HG03521 (cell line): ENCODE measurements around the gene SUPT20H.

ENCODE experiments used
- ATAC-seq: cut with Tn5 transposase; IDR thresholded peaks from one replicate; pipeline ENCODE4 v1.9.1; 2021; ENCODE audit warnings: mild to moderate bottlenecking, moderate library complexity; ENCODE audit not compliant: unreplicated experiment

SUPT20H gene

DNA sequence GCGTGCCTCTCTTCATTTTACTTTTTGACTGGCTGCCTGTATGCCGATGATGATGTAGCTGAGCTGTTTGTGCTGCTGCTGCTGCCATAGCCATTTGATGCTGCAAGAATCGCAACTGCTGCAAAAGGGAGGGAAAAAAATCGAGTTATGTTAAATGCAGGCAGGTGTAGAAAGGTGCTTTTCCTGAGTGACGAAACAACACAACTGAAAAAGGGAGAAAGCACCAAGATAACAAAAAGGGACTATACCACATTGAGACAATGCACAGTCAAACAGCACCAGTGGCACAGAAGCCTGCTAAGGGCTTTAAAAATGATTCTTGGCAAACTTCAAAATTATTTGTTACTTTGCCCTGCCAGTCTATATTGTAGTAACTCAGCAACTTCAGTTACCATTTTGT is 49.8 kb downstream of the SUPT20H start:
- no peak for ATAC-seq

DNA sequence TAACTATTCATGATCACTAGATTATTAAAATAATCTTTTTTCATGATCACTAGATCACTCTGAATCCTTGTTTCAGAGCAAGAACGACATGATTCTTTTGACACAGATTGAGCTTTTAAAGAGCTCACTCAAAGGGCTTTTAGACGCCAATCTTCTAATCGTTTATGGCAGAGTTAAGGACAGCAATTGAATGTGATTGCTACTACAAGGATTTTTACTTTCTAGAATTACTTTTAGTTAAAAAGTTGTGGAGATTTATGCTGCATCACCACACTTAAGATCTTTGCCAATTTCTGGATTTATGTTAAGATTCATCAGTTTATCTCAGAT is 57.6 kb downstream of the SUPT20H start:
- ATAC-seq = no peak

DNA sequence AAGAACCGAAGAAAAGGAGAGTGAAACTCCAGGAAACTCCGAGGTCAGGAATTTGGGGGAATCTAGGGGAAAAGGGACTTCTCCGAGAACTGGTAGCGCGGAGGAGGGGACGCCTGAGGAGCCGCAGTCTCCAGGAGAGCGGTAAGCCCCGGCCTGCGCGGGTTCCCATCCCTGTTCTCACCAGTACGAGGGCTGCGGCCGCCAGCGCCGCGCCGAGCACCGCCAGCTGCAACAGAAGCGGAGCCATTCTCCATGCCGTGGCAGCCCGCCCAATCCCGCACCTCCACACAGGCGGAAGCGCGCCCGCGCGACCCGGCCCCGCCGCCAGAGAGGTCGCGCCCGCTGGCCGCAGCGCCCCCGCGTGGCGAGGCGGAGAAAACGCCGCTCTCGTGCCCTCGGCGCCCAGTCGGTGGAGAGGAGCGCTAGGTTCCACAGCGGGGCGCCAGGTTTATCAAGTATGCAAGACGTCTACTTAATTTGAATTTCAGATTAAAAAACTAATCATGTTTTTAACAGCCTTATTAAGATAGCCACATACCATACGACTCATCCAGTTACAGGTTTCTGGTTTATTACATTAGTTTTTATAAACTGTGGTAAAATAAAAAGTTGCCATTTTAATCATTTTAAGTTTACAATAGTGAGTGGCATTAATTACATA is 60.3 kb downstream of the SUPT20H start, which contains the start of gene ALG5:
ALG5 (minus strand) TSS at position 287 of the 661 bp plus-strand sequence; CDS start at position 247, 40 bp downstream.
- ATAC-seq = peak; percentile 67

DNA sequence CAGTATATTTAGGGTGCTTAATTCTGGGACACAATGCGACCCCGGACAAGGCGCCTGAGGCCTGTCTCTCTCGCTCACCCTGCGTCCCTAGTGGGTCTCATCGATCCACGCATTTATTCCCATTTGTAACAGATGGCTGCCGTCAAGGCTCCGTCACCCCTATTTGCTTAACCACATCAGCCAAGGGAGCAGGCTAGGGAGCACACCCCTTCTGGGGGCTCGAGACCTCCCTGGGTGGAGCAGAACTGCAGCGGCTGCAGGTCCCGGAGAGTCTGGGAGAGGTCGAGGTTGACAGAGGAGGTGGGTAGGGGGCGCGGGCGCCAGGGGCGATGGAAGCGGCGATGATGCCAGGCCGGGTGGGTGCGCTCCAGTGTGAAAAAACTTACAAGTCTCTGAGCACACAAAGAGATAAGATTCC is 60.9 kb downstream of the SUPT20H start:
- no peak for ATAC-seq

DNA sequence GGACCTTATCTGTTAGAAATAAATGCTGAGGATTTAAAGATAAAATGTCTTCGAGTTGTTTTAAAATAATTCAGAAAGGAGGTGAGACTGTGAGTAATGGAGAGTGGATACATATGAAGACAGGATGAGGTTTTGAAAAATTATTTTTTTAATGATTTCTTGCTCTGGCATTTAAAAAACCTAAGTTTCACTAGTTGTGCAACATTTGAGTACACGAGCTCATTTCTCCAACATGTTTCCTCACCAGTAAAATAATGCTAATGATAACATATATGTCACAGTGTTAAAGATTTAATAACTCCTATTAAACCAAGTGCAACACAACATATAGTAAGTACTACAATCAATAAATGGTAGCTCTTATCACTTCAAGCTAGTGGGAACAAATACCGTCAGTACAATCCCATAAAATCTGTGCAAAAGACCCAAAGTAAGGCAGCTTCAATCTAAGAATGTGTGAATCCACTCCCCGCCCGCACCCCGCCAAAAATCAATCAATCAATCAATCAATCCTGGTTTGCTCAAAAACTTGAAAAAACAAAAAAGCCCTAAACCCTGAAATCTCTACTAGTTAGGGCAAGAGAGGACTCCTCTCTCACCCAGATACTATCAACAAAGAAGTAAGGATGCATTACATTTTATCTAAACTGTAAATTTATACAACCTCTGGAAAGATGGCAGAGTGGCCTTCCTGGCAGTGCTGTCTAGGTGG is 61.6 kb downstream of the SUPT20H start:
- no peak for ATAC-seq

DNA sequence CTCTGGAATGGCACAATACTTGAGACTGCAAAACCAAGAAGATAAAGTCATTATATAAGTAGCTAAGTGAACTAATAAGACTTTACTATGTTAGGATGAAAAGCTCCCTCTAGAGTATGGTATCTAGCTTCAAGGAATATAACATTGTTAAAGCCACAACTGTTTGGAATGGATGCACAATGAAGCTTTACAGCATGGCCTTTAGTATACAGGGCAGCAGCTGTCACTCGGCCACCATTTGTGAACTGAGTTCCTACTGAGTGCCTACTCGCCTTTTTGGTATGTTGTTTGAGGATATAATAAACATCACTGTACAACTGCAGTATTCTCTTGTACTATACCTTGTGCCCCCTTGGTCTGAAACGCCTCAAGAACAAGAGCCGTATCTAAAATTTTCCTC is 67.1 kb downstream of the SUPT20H start:
- ATAC-seq = no peak

DNA sequence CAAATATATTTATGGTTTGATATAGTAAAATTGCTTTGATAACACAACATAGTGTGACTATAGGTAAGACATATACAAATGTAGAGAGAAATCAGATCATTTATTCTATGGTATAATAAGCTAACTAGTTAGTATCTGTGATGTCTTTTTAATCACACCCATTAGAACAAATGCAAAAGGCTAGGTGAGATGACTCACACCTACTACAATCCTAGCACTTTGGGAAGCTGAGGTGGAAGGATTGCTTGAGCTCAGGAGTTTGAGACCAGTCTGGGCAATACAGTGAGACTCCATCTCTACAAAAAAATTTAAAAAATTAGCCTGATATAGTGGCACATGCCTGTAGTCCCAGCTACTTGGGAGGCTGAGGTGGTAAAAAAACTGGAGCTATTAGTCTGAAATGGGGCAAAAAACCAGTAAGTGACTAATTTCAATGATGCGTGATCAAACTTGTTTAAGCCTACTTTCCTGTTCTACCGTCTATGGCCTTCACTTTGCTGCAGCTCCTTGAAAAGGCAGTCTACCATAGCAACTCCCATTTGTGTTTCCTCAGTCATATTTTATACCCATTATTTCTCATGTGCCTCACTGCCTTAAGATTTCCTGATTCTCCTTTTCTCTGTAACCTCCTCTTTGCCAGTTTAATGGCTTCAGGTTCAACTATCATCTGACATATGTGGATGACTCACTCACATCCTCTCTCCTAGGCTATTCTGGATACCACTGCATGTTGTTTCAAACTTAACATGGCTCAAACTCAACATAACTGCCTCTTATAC is 72.8 kb downstream of the SUPT20H start:
- ATAC-seq = no peak

DNA sequence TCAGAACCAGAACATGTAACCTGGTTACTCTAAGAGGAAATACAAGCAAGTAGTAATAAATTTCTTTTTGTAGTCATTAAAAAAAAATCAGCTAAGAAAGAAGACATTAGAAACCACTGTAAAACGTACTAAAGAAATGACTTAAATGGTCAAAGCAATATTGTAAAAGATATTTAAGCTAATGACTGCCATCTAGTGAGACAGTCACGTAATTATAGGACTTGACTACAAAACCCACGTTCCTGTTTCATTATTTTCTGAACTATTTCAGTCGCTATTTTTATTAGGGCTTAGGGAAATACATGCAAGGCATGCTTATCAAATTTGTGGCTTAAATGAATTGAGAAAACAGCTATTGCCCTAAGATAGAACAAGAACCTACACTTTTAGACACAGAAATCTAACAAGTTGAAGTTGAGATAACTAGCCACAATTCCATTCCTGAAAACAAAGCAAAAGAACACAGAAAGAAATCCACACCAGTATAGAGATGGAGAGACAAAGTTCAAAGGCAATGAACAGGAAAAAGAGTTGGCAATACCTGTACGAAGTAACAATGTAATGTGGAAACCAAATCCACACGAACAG is 78.2 kb downstream of the SUPT20H start:
- ATAC-seq = no peak

DNA sequence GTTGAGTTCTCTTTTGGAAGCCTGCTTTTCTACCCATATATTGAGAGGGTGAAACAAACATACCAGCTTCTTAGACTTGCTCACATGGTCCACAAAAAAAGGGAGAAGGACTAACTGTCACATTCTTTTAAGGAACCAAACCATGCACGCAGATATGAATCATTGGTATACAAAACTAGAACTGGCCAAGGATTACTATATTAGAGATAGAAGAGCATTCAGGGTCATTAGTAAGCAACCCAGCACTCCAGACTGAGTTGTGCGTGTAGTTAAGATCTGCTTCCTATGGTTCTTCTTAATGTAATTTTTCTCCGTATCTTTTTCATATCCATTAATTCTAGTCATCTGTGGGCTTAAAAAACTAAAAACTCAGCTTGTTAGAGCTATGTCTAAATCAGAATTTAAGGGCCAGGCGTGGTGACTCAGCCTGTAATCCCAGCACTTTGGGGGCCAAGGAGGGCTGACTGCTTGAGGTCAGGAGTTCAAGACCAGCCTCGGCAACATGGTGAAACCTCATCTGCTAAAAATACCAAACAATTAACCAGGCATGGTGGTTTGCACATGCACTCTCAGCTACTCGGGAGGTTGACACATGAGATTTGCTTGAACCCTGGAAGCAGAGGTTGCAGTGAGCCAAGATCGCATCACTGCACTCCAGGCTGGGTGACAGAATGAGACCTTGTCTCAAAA is 80.0 kb downstream of the SUPT20H start:
- ATAC-seq = no peak

DNA sequence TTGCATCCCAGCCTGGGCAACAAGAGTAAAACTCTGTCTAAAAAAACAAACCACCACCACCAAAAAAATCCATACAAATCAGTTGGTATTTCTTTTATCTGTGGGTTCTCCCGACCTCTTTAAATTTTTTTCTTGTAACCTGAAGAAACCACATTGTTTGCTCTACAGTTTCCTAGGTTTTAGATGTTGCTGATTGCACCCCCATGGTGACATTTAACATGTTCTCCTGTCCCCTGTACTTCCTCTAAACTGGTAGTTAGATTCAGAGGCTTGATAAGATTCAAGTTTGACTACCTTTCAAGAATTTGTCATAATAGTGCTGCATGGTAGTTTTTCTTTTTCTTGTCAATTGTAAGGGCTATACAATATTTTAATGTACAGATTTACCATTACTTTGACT is 84.3 kb downstream of the SUPT20H start:
- no peak for ATAC-seq

DNA sequence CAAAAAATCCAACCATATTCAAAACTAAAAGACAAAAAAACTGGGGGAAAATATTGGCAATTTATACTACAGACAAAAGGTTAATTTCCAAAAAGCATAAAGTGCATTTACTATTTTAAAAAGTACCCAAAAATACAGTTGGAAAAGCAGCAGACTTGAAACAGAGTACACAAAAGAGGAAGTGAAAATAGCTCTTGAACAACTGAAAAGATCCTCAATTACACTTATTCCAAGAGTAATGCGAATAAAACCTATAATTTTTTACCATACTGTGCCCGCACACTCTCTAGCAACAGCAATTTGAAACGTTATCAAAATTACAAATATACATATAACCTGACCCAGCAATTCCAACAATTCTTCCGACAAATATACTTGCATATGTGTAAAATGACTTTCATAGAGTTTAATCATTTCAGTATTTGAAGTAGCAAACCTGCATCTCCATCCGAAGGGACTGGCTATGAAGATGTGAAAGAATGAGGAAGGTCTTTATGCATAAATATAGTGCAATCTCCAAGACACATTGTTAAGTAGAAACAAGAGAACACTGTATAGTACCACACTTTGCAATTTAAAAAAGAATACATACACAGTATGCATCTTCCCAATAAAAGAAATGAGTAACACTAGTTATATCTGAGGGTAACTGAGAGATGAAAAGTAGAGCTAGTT is 85.7 kb downstream of the SUPT20H start:
- ATAC-seq = peak; percentile 74

DNA sequence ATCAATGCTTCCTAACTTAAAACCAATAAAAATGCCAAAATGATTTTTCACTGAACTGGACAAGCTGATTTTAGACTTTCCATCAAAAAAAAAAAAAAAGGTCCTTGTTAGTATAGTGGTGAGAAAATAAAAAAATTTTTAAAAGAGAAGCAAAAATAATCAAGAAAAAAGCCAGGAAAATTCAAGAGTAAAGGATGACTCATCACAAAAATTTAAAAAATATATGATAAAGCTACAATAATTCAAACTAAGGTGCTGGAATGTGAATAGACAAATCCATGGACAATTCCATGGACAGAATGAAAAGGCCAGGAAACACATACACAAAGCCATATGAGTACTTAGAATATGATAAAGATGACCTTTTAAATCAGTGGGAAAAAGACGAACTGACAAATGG is 86.5 kb downstream of the SUPT20H start:
- no peak for ATAC-seq

DNA sequence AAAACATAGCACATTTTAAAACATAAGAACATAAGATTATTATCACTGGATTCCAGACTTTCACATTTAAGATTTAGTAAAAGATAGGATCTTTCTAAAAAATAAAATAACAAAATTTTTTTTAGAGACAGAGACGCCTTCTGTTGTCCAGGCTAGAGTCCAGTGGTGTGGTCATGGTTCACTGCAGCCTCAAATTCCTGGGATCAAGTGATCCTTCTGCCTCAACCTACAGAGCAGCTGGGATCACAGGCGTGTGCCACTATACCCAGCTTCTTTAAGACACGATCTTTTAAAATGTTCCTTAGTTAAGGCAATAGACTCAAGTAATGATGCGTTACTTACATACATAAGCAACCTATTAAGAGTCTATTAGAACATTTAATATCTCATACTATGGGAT is 93.1 kb downstream of the SUPT20H start:
- ATAC-seq = no peak

DNA sequence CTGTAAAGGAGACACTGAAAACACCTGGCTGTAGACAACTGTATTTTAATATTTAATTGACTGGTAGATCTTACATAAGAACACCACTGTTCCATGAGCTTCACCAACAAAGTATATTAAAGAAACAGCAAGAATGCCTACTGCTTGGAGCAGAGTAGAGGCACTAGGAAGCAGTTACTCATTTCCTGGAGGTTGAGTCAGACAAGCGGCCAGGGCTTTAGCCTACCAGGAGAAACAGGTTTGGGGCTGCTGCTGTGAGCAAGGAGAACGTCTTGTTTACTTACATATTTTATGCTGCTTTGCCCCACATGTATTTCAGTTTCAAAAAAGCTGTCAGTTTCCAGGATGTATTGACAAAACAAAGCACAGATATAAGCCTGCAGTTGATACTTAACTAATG is 93.7 kb downstream of the SUPT20H start:
- no peak for ATAC-seq

DNA sequence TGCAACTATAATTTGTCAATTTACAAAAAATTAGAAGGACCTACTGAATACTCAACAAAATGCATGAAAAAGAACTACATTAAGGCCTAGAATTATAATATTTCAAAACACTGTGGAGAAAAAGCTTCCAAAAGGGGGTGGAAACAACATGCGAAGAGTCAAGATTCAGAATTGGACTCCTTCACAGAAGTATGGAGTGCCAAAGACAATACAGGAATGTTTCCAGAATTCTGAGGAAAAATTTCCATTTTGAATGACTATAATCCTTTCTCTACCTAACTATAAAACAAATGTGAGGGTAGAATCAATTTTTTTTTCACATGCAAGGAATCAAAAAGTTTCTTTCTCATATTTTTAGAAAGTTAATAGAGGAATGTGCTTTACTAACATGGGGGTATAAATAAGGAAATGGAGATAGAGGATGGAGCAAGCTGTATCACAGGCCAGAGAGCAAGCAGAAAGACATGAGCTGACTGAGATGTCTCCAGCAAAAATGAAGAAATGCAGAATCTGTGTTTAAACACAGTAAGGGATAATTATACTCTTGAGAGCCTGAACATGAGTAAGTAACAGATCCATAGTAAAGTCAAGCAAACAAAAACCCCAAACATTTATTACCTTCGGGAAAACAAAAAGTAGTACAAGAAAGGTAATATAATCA is 99.9 kb downstream of the SUPT20H start:
- ATAC-seq = no peak
